ENCODE data around the gene SND1. TPM values are rescaled to one million over a fixed set of nuclear protein-coding genes. Genes with fewer than 3 reads are reported as not detected.

Gene SND1
- total and polyA plus RNA-seq, 2 of the 4 experiments (the other 2 are of a cell fraction), result 154 to 294 TPM

- H3K79me1 ChIP-seq (ENCODE audit: low read depth in 1 of 2, low read length in 2 of 2), result no peaks in the 10 kb centered on the region
- H2BK120ac ChIP-seq (ENCODE audit: low read depth, low read length), result no peak overlapping the region
- H3K4ac ChIP-seq (ENCODE audit: low read depth, low read length), result no peak overlapping the region
- H4K20me1 ChIP-seq (ENCODE audit: insufficient read depth, low read length), result no peaks in the 10 kb centered on the region
- H3K27ac ChIP-seq (ENCODE audit: insufficient read depth, low read length), result no peak overlapping the region
- peaks cover 2% of the 10 kb centered on the region; the same call in 1 of the 2 replicates for H3K4me1 ChIP-seq (ENCODE audit: control insufficient read depth, insufficient read depth, low read length)
- no peak overlapping the region for H4K5ac ChIP-seq (ENCODE audit: low read depth, low read length)
- intact Hi-C loops (cut with micrococcal nuclease) (no loop called here), in situ Hi-C loops (cut with MboI; ENCODE audit: low sequenced_read_pairs) (loop anchor here (5.0 kb wide), 1 partner anchor 75 kb away; no protein-coding TSS in a partner anchor), dilution Hi-C loops (cut with HindIII; ENCODE audit: low sequenced_read_pairs, unreplicated experiment) (no loop called here)
- H3K27me3 ChIP-seq (ENCODE audit: control insufficient read depth, insufficient read depth, low read length), result peaks cover 60% of the 10 kb centered on the region
- DNase-seq (no peak), ATAC-seq (ENCODE audit: low read depth) (no peak)
- H3K9ac ChIP-seq (ENCODE audit: low read depth, low read length), result no peak overlapping the region
- H2AFZ ChIP-seq (replicated peaks; ENCODE audit: low read length, poor library complexity), result no peak overlapping the region
- no peak overlapping the region for H3K4me3 ChIP-seq (ENCODE audit: insufficient read depth, low read depth, low read length)
- no peak overlapping the region for H2BK20ac ChIP-seq (ENCODE audit: low read depth, low read length)
- no peak overlapping the region for H3K18ac ChIP-seq (ENCODE audit: low read depth, low read length)
- no peak overlapping the region for H2AK9ac ChIP-seq (replicated peaks; ENCODE audit: low read depth, low read length, poor library complexity)
- no peaks in the 10 kb centered on the region for H3K36me3 ChIP-seq (ENCODE audit: control insufficient read depth, insufficient read depth, low read length)
- no peak overlapping the region for H4K91ac ChIP-seq (ENCODE audit: insufficient read depth, low read depth, low read length)
- no peak overlapping the region for H2BK5ac ChIP-seq (ENCODE audit: low read depth, low read length, poor library complexity, severe bottlenecking)
- no TSS peak for BruUV-seq (replicated peaks)
- H3K14ac ChIP-seq (replicated peaks; ENCODE audit: low read depth, low read length), result no peak overlapping the region
- TF ChIP-seq NFE2L2 (IDR thresholded peaks at IDR 0.05; ENCODE audit: low read depth, low read length) (no peak), ELK1 (IDR thresholded peaks at IDR 0.05; ENCODE audit: borderline replicate concordance, low read depth, low read length) (no peak), MXI1 (IDR thresholded peaks at IDR 0.05; ENCODE audit: borderline replicate concordance, low read depth, low read length) (no peak), BHLHE40 (IDR thresholded peaks at IDR 0.05; ENCODE audit: low read depth, low read length) (no peak)
- no peak overlapping the region for H3K4me2 ChIP-seq (ENCODE audit: low read depth, low read length)
- H3K9me1 ChIP-seq (ENCODE audit: insufficient read depth, low read length), result no peaks in the 10 kb centered on the region; the same call in 1 of the 2 replicates
- POLR2A ChIA-PET (ENCODE audit: unreplicated experiment), result no interaction called here
- H3K56ac ChIP-seq (ENCODE audit: extremely low read depth, insufficient read depth, low read length), result no peak overlapping the region
- no peak overlapping the region for H3K23ac ChIP-seq (ENCODE audit: low read depth, low read length)
- H3K9me3 ChIP-seq (ENCODE audit: control insufficient read depth, insufficient read depth, low read length), result peaks cover 2% of the 10 kb centered on the region
- no peak overlapping the region for H2BK15ac ChIP-seq (ENCODE audit: low read depth, low read length)
- 60% methylated on average over 2 of the region's 9 CpGs; no CpG with 5 or more reads in 1 of the 2 experiments for WGBS, 2 experiments (ENCODE audit: extremely low coverage in 2 of 2, insufficient read length in 1 of 2)
- CTCF ChIA-PET, result no interaction called here
- H4K8ac ChIP-seq (ENCODE audit: low read depth in 2 of 2, low read length in 2 of 2), result no peak overlapping the region
- no peak overlapping the region for H2AK5ac ChIP-seq (ENCODE audit: low read depth, low read length)
These were observed 480.6 kb downstream of the SND1 start for GRCh38 chr7:128132426-128133069.
